GM23338 (cell line): ENCODE measurements around the gene SLK. TPM values are rescaled to one million over a fixed set of nuclear protein-coding genes. Genes with fewer than 3 reads are reported as not detected.

ENCODE experiments used
- ATAC-seq: fragments of 200-7000 bp; cut with Tn5 transposase; 3 replicates; pipeline ENCODE4 v1.9.1; 2020
- DNase-seq: peaks from one replicate; pipeline ENCODE4 v3.0.0-alpha.2; 2015; ENCODE audit warnings: low spot score
- H2AFZ ChIP-seq: fragments of 200-600 bp; sonication (generic); 2 replicates; pipeline ENCODE4 v1.8.0; 2016; ENCODE audit warnings: antibody characterized with exemption, mild to moderate bottlenecking, moderate library complexity
- H3F3A ChIP-seq: fragments of 200-600 bp; sonication (generic); replicated peaks from 2 replicates; pipeline ENCODE4 v1.8.0; 2017; ENCODE audit warnings: antibody characterized with exemption, mixed run types, low read depth
- H3K27ac ChIP-seq: fragments of 200-600 bp; sonication (generic); 2 replicates; pipeline ENCODE4 v1.6.1; 2016; ENCODE audit warnings: low read depth
- H3K27me3 ChIP-seq: fragments of 200-600 bp; sonication (generic); 2 replicates; pipeline ENCODE4 v1.8.0; 2016; ENCODE audit warnings: mild to moderate bottlenecking, mixed run types, moderate library complexity; ENCODE audit not compliant: insufficient read depth
- H3K36me3 ChIP-seq: fragments of 200-600 bp; sonication (generic); 2 replicates; pipeline ENCODE4 v1.8.0; 2016; ENCODE audit warnings: mild to moderate bottlenecking; ENCODE audit not compliant: insufficient read depth
- H3K4me1 ChIP-seq: fragments of 200-600 bp; sonication (generic); 2 replicates; pipeline ENCODE4 v1.8.0; 2016; ENCODE audit warnings: mild to moderate bottlenecking, moderate library complexity; ENCODE audit not compliant: insufficient read depth
- H3K4me2 ChIP-seq: fragments of 200-600 bp; sonication (generic); 2 replicates; pipeline ENCODE4 v1.7.1; 2017; ENCODE audit warnings: mixed run types
- H3K4me3 ChIP-seq: fragments of 200-600 bp; sonication (generic); 2 replicates; pipeline ENCODE4 v1.6.1; 2016; ENCODE audit warnings: mixed run types
- H3K79me2 ChIP-seq: fragments of 200-600 bp; sonication (generic); replicated peaks from 2 replicates; pipeline ENCODE4 v1.8.0; 2017; ENCODE audit warnings: mild to moderate bottlenecking; ENCODE audit not compliant: insufficient read depth
- H3K9me2 ChIP-seq: fragments of 200-600 bp; sonication (generic); 2 replicates; pipeline ENCODE4 v1.8.0; 2017; ENCODE audit not compliant: insufficient read depth
- H4K20me1 ChIP-seq: fragments of 200-600 bp; sonication (generic); replicated peaks from 2 replicates; pipeline ENCODE4 v1.8.0; 2017; ENCODE audit warnings: mild to moderate bottlenecking; ENCODE audit not compliant: insufficient read depth
- H3K27ac Mint-ChIP-seq: 2 replicates; pipeline ENCODE4 v1.8.0; 2020; ENCODE audit warnings: inconsistent platforms, mild to moderate bottlenecking, moderate library complexity, mixed read lengths
- H3K27me3 Mint-ChIP-seq: 3 replicates; pipeline ENCODE4 v1.8.0; 2022; ENCODE audit warnings: low read depth, mild to moderate bottlenecking, moderate library complexity, mixed read lengths, inconsistent platforms; ENCODE audit not compliant: insufficient read depth, poor library complexity
- H3K36me3 Mint-ChIP-seq: 3 replicates; pipeline ENCODE4 v1.8.0; 2021; ENCODE audit warnings: low read depth, mild to moderate bottlenecking, inconsistent platforms, moderate library complexity, mixed read lengths
- H3K4me1 Mint-ChIP-seq: 3 replicates; pipeline ENCODE4 v1.8.0; 2020; ENCODE audit warnings: mild to moderate bottlenecking, inconsistent platforms, mixed read lengths
- H3K4me3 Mint-ChIP-seq: 3 replicates; pipeline ENCODE4 v1.8.0; 2021; ENCODE audit warnings: moderate library complexity, mild to moderate bottlenecking, inconsistent platforms, mixed read lengths
- H3K9me3 Mint-ChIP-seq: 3 replicates; pipeline ENCODE4 v1.8.0; 2020; ENCODE audit warnings: moderate library complexity, mild to moderate bottlenecking, inconsistent platforms, mixed read lengths
- CREB1 ChIP-seq: fragments of 250-450 bp; sonication (Bioruptor Pico); IDR thresholded peaks from 2 replicates; pipeline ENCODE4 v1.5.0; 2020; ENCODE audit warnings: low read depth, mild to moderate bottlenecking, moderate library complexity
- NANOG ChIP-seq: IDR thresholded peaks from 2 replicates; pipeline ENCODE4 v1.6.1; 2016; ENCODE audit warnings: antibody characterized with exemption, borderline replicate concordance
- POLR2AphosphoS5 ChIP-seq: IDR thresholded peaks from 2 replicates; pipeline ENCODE4 v1.6.1; 2016; ENCODE audit warnings: antibody characterized with exemption, low read depth
- ZNF114 ChIP-seq: fragments of 250-450 bp; sonication (Bioruptor Pico); IDR thresholded peaks from 2 replicates; pipeline ENCODE4 v1.5.0; 2020; ENCODE audit warnings: mild to moderate bottlenecking, moderate library complexity
- polyA plus RNA-seq: library from polyadenylated mRNA; unstranded; fragments of >200 nt; fragmentation: Nextera tagmentation; extraction: Ambion mirVana; gene quantifications from 2 replicates; pipeline ENCODE4 v1.2.1, GENCODE V29; 2016
- total RNA-seq: library from RNA; depleted of rRNA; stranded (reverse); fragments of >200 nt; shearing (Covaris generic); gene quantifications from 2 replicates; pipeline ENCODE4 v1.2.3, GENCODE V29; 2014
- TF ChIP-seq, protein P1 (sequence below): IDR thresholded peaks from one replicate; pipeline ENCODE4 v1.6.1; 2018; ENCODE audit warnings: antibody characterized with exemption; ENCODE audit not compliant: unreplicated experiment
- TF ChIP-seq, protein P2 (sequence below): fragments of 250-450 bp; sonication (Bioruptor Pico); IDR thresholded peaks from 2 replicates; pipeline ENCODE4 v1.5.0; 2020; ENCODE audit warnings: mild to moderate bottlenecking, moderate library complexity

Gene SLK
- total and polyA plus RNA-seq, 2 experiments from 2014 or later, result 8.4 to 21.5 TPM

GRCh38 chr10:104031631-104032030, 64.7 kb downstream of the SLK start:
- H4K20me1 ChIP-seq, result no peaks in the 10 kb centered on the region
- H3K9me2 ChIP-seq, result no peaks in the 10 kb centered on the region
- H3K36me3 ChIP-seq, result no peaks in the 10 kb centered on the region
- H3K27me3 Mint-ChIP-seq, result peaks cover 5% of the 10 kb centered on the region
- no peaks in the 10 kb centered on the region for H3K27me3 ChIP-seq
- H3K27ac ChIP-seq, result no peak overlapping the region; the same call in 1 of the 2 replicates
- H3K4me1 Mint-ChIP-seq, result peaks cover 26% of the 10 kb centered on the region
- TF ChIP-seq, protein P1, sequence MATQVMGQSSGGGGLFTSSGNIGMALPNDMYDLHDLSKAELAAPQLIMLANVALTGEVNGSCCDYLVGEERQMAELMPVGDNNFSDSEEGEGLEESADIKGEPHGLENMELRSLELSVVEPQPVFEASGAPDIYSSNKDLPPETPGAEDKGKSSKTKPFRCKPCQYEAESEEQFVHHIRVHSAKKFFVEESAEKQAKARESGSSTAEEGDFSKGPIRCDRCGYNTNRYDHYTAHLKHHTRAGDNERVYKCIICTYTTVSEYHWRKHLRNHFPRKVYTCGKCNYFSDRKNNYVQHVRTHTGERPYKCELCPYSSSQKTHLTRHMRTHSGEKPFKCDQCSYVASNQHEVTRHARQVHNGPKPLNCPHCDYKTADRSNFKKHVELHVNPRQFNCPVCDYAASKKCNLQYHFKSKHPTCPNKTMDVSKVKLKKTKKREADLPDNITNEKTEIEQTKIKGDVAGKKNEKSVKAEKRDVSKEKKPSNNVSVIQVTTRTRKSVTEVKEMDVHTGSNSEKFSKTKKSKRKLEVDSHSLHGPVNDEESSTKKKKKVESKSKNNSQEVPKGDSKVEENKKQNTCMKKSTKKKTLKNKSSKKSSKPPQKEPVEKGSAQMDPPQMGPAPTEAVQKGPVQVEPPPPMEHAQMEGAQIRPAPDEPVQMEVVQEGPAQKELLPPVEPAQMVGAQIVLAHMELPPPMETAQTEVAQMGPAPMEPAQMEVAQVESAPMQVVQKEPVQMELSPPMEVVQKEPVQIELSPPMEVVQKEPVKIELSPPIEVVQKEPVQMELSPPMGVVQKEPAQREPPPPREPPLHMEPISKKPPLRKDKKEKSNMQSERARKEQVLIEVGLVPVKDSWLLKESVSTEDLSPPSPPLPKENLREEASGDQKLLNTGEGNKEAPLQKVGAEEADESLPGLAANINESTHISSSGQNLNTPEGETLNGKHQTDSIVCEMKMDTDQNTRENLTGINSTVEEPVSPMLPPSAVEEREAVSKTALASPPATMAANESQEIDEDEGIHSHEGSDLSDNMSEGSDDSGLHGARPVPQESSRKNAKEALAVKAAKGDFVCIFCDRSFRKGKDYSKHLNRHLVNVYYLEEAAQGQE, result no peak
- TF ChIP-seq, protein P2, sequence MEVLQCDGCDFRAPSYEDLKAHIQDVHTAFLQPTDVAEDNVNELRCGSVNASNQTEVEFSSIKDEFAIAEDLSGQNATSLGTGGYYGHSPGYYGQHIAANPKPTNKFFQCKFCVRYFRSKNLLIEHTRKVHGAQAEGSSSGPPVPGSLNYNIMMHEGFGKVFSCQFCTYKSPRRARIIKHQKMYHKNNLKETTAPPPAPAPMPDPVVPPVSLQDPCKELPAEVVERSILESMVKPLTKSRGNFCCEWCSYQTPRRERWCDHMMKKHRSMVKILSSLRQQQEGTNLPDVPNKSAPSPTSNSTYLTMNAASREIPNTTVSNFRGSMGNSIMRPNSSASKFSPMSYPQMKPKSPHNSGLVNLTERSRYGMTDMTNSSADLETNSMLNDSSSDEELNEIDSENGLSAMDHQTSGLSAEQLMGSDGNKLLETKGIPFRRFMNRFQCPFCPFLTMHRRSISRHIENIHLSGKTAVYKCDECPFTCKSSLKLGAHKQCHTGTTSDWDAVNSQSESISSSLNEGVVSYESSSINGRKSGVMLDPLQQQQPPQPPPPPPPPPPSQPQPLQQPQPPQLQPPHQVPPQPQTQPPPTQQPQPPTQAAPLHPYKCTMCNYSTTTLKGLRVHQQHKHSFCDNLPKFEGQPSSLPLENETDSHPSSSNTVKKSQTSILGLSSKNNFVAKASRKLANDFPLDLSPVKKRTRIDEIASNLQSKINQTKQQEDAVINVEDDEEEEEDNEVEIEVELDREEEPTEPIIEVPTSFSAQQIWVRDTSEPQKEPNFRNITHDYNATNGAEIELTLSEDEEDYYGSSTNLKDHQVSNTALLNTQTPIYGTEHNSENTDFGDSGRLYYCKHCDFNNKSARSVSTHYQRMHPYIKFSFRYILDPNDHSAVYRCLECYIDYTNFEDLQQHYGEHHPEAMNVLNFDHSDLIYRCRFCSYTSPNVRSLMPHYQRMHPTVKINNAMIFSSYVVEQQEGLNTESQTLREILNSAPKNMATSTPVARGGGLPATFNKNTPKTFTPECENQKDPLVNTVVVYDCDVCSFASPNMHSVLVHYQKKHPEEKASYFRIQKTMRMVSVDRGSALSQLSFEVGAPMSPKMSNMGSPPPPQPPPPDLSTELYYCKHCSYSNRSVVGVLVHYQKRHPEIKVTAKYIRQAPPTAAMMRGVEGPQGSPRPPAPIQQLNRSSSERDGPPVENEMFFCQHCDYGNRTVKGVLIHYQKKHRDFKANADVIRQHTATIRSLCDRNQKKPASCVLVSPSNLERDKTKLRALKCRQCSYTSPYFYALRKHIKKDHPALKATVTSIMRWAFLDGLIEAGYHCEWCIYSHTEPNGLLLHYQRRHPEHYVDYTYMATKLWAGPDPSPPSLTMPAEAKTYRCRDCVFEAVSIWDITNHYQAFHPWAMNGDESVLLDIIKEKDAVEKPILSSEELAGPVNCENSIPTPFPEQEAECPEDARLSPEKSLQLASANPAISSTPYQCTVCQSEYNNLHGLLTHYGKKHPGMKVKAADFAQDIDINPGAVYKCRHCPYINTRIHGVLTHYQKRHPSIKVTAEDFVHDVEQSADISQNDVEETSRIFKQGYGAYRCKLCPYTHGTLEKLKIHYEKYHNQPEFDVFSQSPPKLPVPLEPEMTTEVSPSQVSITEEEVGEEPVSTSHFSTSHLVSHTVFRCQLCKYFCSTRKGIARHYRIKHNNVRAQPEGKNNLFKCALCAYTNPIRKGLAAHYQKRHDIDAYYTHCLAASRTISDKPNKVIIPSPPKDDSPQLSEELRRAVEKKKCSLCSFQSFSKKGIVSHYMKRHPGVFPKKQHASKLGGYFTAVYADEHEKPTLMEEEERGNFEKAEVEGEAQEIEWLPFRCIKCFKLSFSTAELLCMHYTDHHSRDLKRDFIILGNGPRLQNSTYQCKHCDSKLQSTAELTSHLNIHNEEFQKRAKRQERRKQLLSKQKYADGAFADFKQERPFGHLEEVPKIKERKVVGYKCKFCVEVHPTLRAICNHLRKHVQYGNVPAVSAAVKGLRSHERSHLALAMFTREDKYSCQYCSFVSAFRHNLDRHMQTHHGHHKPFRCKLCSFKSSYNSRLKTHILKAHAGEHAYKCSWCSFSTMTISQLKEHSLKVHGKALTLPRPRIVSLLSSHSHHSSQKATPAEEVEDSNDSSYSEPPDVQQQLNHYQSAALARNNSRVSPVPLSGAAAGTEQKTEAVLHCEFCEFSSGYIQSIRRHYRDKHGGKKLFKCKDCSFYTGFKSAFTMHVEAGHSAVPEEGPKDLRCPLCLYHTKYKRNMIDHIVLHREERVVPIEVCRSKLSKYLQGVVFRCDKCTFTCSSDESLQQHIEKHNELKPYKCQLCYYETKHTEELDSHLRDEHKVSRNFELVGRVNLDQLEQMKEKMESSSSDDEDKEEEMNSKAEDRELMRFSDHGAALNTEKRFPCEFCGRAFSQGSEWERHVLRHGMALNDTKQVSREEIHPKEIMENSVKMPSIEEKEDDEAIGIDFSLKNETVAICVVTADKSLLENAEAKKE (CRISPR knock-in tag), result no peak
- TF ChIP-seq ZNF114 (CRISPR knock-in tag) (no peak), POLR2AphosphoS5 (no peak), NANOG (no peak), CREB1 (no peak)
- H3K4me3 ChIP-seq, result no peak overlapping the region
- peak overlapping the region; percentile 55; the same call in 1 of the 2 replicates for H3K4me2 ChIP-seq
- no peak overlapping the region for H3K4me3 Mint-ChIP-seq
- ATAC-seq, result no peak
- no peak overlapping the region for H3K27ac Mint-ChIP-seq
- H3K9me3 Mint-ChIP-seq, result no peaks in the 10 kb centered on the region; the same call in 2 of the 3 replicates
- no peaks in the 10 kb centered on the region for H3K79me2 ChIP-seq
- peaks cover 15% of the 10 kb centered on the region for H3K4me1 ChIP-seq
- no peaks in the 10 kb centered on the region for H3K36me3 Mint-ChIP-seq
- H2AFZ ChIP-seq, result no peak overlapping the region
- no peaks in the 10 kb centered on the region for H3F3A ChIP-seq
- DNase-seq, result no peak
